T47D (cell line): ENCODE data around the gene NEMP1.
A peak's percentile ranks its signal among the peaks of the same experiment; 100 is the strongest.

Source experiments
- DNase-seq, 2 experiments: peaks; one replicate each; pipeline versions ENCODE4 v3.0.0 to v3.0.0-alpha.2; 2011 to 2012; ENCODE audit warnings: low read depth in 1 of 2, low spot score in 1 of 2
- JUND ChIP-seq: IDR thresholded peaks from 2 replicates; pipeline ENCODE4 v1.6.1; 2012; ENCODE audit warnings: low read depth
- in situ Hi-C: cut with HindIII; loops from 2 replicates; pipeline ENCODE4 v1.10.0; 2016; ENCODE audit warnings: low sequenced_read_pairs, low pct_unique_long_range_greater_than_20kb

Gene NEMP1

GRCh38 chr12:57051011-57051410 lies 27.6 kb downstream of the NEMP1 start:
- DNase-seq, result no peak
- TF ChIP-seq JUND, result no peak
- in situ Hi-C loops, result no loop called here

- TF ChIP-seq JUND, result no peak
- in situ Hi-C loops, result no loop called here
- peak; percentile 36 to 59 for DNase-seq
Measured at GRCh38 chr12:57049890-57050289, 28.7 kb downstream of the NEMP1 start, which contains the start of gene MYO1A. Gene MYO1A, minus strand, starts transcription at chr12:57050129. Its CDS starts 1,806 bp downstream, at chr12:57048323.

GRCh38 chr12:57049119-57049446 lies 29.5 kb downstream of the NEMP1 start:
- DNase-seq, result no peak
- in situ Hi-C loops, result no loop called here
- TF ChIP-seq JUND, result no peak

- no peak for TF ChIP-seq JUND
- no peak for DNase-seq
- in situ Hi-C loops, result no loop called here
Measured at GRCh38 chr12:57048423-57049118, 30.0 kb downstream of the NEMP1 start.

GRCh38 chr12:57047981-57048380 lies 30.6 kb downstream of the NEMP1 start:
- in situ Hi-C loops, result no loop called here
- DNase-seq, result peak in 1 of 2 experiments; percentile 12
- TF ChIP-seq JUND, result no peak

GRCh38 chr12:57046947-57047890 lies 31.4 kb downstream of the NEMP1 start:
- in situ Hi-C loops, result no loop called here
- DNase-seq, result no peak
- TF ChIP-seq JUND, result no peak

- no peak for DNase-seq
- TF ChIP-seq JUND, result no peak
- in situ Hi-C loops, result no loop called here
Measured at GRCh38 chr12:57046086-57046791, 32.4 kb downstream of the NEMP1 start.

- in situ Hi-C loops, result no loop called here
- no peak for DNase-seq
- TF ChIP-seq JUND, result no peak
Measured at GRCh38 chr12:57044889-57045288, 33.7 kb downstream of the NEMP1 start.

GRCh38 chr12:57044468-57044867 lies 34.1 kb downstream of the NEMP1 start:
- no peak for TF ChIP-seq JUND
- no peak for DNase-seq
- in situ Hi-C loops, result no loop called here

GRCh38 chr12:57042695-57043094 lies 35.9 kb downstream of the NEMP1 start:
- in situ Hi-C loops, result no loop called here
- DNase-seq, result no peak
- TF ChIP-seq JUND, result no peak

- no peak for DNase-seq
- no peak for TF ChIP-seq JUND
- in situ Hi-C loops, result no loop called here
Measured at GRCh38 chr12:57040750-57041149, 37.8 kb downstream of the NEMP1 start.

- no peak for TF ChIP-seq JUND
- in situ Hi-C loops, result no loop called here
- DNase-seq, result no peak
Measured at GRCh38 chr12:57040211-57040610, 38.4 kb downstream of the NEMP1 start.
